HepG2 (cell line): ENCODE data around the gene FRRS1. TPM values are rescaled to one million over a fixed set of nuclear protein-coding genes. Genes with fewer than 3 reads are reported as not detected.
A peak's percentile ranks its signal among the peaks of the same experiment; 100 is the strongest.

Experiments
- BCL6 ChIP-seq: IDR thresholded peaks from 2 replicates; pipeline ENCODE4 v1.6.1; 2016; ENCODE audit warnings: missing genetic modification reagents, missing compliant biosample characterization
- EZH2 ChIP-seq: conservative IDR thresholded peaks from 2 replicates; pipeline ENCODE4 v1.6.1; 2012; ENCODE audit warnings: mild to moderate bottlenecking, low read depth, low read length, moderate library complexity
- HNF4A ChIP-seq: sonication (generic); formaldehyde crosslinking; IDR thresholded peaks from 2 replicates; pipeline ENCODE4 v1.4.0; 2020; ENCODE audit warnings: missing genetic modification reagents
- KAT7 ChIP-seq: IDR thresholded peaks from 2 replicates; pipeline ENCODE4 v1.6.1; 2018; ENCODE audit warnings: borderline replicate concordance, missing compliant biosample characterization
- KDM5A ChIP-seq: fragments of 200-600 bp; sonication (generic); IDR thresholded peaks from 2 replicates; pipeline ENCODE4 v1.7.0; 2018; ENCODE audit warnings: antibody characterized with exemption, mild to moderate bottlenecking, low read length, borderline replicate concordance
- MTF1 ChIP-seq: sonication (generic); formaldehyde crosslinking; IDR thresholded peaks from 2 replicates; pipeline ENCODE4 v1.5.0; 2020; ENCODE audit warnings: missing genetic modification reagents
- SNAI1 ChIP-seq: sonication (generic); formaldehyde crosslinking; IDR thresholded peaks from 2 replicates; pipeline ENCODE4 v1.5.0; 2020; ENCODE audit warnings: mild to moderate bottlenecking, missing genetic modification reagents, borderline replicate concordance
- TAF1 ChIP-seq: sonication (generic); formaldehyde crosslinking; IDR thresholded peaks from 2 replicates; pipeline ENCODE4 v1.4.0; 2020; ENCODE audit warnings: missing genetic modification reagents
- ZNF180 ChIP-seq: sonication (generic); formaldehyde crosslinking; IDR thresholded peaks from 2 replicates; pipeline ENCODE4 v1.4.0; 2020; ENCODE audit warnings: low read depth, missing genetic modification reagents, borderline replicate concordance
- ZNF224 ChIP-seq: sonication (generic); formaldehyde crosslinking; IDR thresholded peaks from 2 replicates; pipeline ENCODE4 v1.5.0; 2020; ENCODE audit warnings: mild to moderate bottlenecking, missing genetic modification reagents
- ZNF354B ChIP-seq: sonication (generic); formaldehyde crosslinking; IDR thresholded peaks from 2 replicates; pipeline ENCODE4 v1.8.0; 2022; ENCODE audit warnings: mild to moderate bottlenecking, missing genetic modification reagents
- ZNF362 ChIP-seq: sonication (generic); formaldehyde crosslinking; IDR thresholded peaks from 2 replicates; pipeline ENCODE4 v1.4.0; 2020; ENCODE audit warnings: missing genetic modification reagents, mild to moderate bottlenecking, borderline replicate concordance
- ZNF383 ChIP-seq: sonication (generic); formaldehyde crosslinking; IDR thresholded peaks from 2 replicates; pipeline ENCODE4 v1.4.0; 2020; ENCODE audit warnings: missing genetic modification reagents, mild to moderate bottlenecking, borderline replicate concordance
- ZSCAN29 ChIP-seq: sonication (generic); formaldehyde crosslinking; conservative IDR thresholded peaks from 2 replicates; pipeline ENCODE4 v1.4.0; 2020; ENCODE audit warnings: mild to moderate bottlenecking, missing genetic modification reagents
- polyA plus RNA-seq, 8 experiments: library from polyadenylated mRNA; depleted of rRNA in 3 of 8; stranded (reverse) in 7 of 8; unstranded in 1 of 8; fragments of >200 nt; fragmentation: Illumina TruSeq in 4 of 8; extraction: Trizol in 4 of 8; gene quantifications; 2 replicates each; pipeline versions ENCODE4 v1.2.1 to v1.2.3, GENCODE V29; 2011 to 2016; ENCODE audit warnings: low read depth in 4 of 8, missing spikeins in 1 of 8, mixed read lengths in 1 of 8; ENCODE audit not compliant: insufficient read depth in 1 of 8
- total RNA-seq, 5 experiments: library from RNA; depleted of rRNA; stranded (reverse); fragments of >200 nt; fragmentation: Illumina TruSeq; extraction: Trizol; gene quantifications; 2 replicates each; pipeline ENCODE4 v1.2.3, GENCODE V29; 2016; ENCODE audit warnings: low read depth in 1 of 5
- TF ChIP-seq, protein P1 (sequence below): IDR thresholded peaks from 2 replicates; pipeline ENCODE4 v1.4.0; 2020; ENCODE audit warnings: mild to moderate bottlenecking, missing genetic modification reagents

The FRRS1 gene
- total and polyA plus RNA-seq, 2 of the 13 experiments (the other 11 are each of a cell fraction or from before 2014, with no cell fraction given) = 22.6 to 23.4 TPM

- TF ChIP-seq HNF4A (CRISPR knock-in tag) = peak; percentile 29; the same call in 1 of the 2 replicates
- TF ChIP-seq MTF1 (CRISPR knock-in tag) = no peak
- TF ChIP-seq, protein P1, sequence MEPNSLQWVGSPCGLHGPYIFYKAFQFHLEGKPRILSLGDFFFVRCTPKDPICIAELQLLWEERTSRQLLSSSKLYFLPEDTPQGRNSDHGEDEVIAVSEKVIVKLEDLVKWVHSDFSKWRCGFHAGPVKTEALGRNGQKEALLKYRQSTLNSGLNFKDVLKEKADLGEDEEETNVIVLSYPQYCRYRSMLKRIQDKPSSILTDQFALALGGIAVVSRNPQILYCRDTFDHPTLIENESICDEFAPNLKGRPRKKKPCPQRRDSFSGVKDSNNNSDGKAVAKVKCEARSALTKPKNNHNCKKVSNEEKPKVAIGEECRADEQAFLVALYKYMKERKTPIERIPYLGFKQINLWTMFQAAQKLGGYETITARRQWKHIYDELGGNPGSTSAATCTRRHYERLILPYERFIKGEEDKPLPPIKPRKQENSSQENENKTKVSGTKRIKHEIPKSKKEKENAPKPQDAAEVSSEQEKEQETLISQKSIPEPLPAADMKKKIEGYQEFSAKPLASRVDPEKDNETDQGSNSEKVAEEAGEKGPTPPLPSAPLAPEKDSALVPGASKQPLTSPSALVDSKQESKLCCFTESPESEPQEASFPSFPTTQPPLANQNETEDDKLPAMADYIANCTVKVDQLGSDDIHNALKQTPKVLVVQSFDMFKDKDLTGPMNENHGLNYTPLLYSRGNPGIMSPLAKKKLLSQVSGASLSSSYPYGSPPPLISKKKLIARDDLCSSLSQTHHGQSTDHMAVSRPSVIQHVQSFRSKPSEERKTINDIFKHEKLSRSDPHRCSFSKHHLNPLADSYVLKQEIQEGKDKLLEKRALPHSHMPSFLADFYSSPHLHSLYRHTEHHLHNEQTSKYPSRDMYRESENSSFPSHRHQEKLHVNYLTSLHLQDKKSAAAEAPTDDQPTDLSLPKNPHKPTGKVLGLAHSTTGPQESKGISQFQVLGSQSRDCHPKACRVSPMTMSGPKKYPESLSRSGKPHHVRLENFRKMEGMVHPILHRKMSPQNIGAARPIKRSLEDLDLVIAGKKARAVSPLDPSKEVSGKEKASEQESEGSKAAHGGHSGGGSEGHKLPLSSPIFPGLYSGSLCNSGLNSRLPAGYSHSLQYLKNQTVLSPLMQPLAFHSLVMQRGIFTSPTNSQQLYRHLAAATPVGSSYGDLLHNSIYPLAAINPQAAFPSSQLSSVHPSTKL (CRISPR knock-in tag) = peak; percentile 28; the same call in 1 of the 2 replicates
- TF ChIP-seq TAF1 = no peak
- TF ChIP-seq ZNF180 = no peak
- peak; percentile 41; the same call in 1 of the 2 replicates for TF ChIP-seq BCL6 (CRISPR knock-in tag)
- no peak for TF ChIP-seq ZNF354B
- TF ChIP-seq ZNF383 (CRISPR knock-in tag) = no peak
- no peak for TF ChIP-seq EZH2
- TF ChIP-seq KDM5A = no peak
- TF ChIP-seq SNAI1 = no peak
- TF ChIP-seq KAT7 = no peak
- no peak for TF ChIP-seq ZSCAN29
- TF ChIP-seq ZNF224 (CRISPR knock-in tag) = no peak
- TF ChIP-seq ZNF362 (CRISPR knock-in tag) = no peak
Observed at GRCh38 chr1:99789715-99790114, 23.3 kb upstream of the FRRS1 start (continued).
